Thyroid gland (tissue), 4 donors: ENCODE results near the gene TEX38. TPM values are rescaled to one million over a fixed set of nuclear protein-coding genes. Genes with fewer than 3 reads are reported as not detected.
"Not testable (repeated sequence)": the region's sequence is repeated elsewhere in the genome, so short reads cannot be mapped to it uniquely, and the experiment has no call there.

Source experiments
- DNase-seq, 2 donors: peaks; one replicate each; pipeline ENCODE4 v3.0.0-alpha.2; 2019
- H3K27ac ChIP-seq, 3 donors: fragments of 200-600 bp; sonication (generic); 1 replicate in 2 of 3; 2 replicates in 1 of 3; pipeline ENCODE4 v1.5.1; 2016 to 2019; ENCODE audit warnings: mild to moderate bottlenecking in 1 of 3, moderate library complexity in 1 of 3
- H3K27me3 ChIP-seq: fragments of 200-600 bp; sonication (generic); one replicate; pipeline ENCODE4 v1.5.1; 2019
- H3K36me3 ChIP-seq, 2 donors: fragments of 200-600 bp; sonication (generic); one replicate each; pipeline ENCODE4 v1.5.1; 2016 to 2019
- H3K4me1 ChIP-seq, 2 donors: fragments of 200-600 bp; sonication (generic); one replicate each; pipeline ENCODE4 v1.5.1; 2017 to 2019
- H3K4me3 ChIP-seq, 3 donors: fragments of 200-600 bp; sonication (generic); replicated peaks in 1 of 3; 1 replicate in 2 of 3; 2 replicates in 1 of 3; pipeline ENCODE4 v1.5.1; 2016; ENCODE audit warnings: mild to moderate bottlenecking in 1 of 3
- H3K9me3 ChIP-seq: fragments of 200-600 bp; sonication (generic); one replicate; pipeline ENCODE4 v1.5.1; 2017
- CTCF ChIP-seq, 6 experiments: fragments of 200-600 bp in 3 of 6; fragments of 450-650 bp in 3 of 6; sonication (generic) in 3 of 6; IDR thresholded peaks; one replicate each; pipeline ENCODE4 v1.5.1; 2016 to 2019; ENCODE audit warnings: antibody characterized with exemption in 6 of 6, mild to moderate bottlenecking in 2 of 6, inconsistent platforms in 1 of 6, moderate library complexity in 1 of 6
- POLR2A ChIP-seq, 2 donors: fragments of 450-650 bp; IDR thresholded peaks; one replicate each; pipeline ENCODE4 v1.6.1; 2017; ENCODE audit warnings: antibody characterized with exemption in 2 of 2, mild to moderate bottlenecking in 2 of 2, moderate library complexity in 1 of 2
- WGBS, 2 donors: methylation state at CpG; one replicate each; pipeline ENCODE4 v1.1.5; 2017; 5-methylcytosine and 5-hydroxymethylcytosine counted together
- intact Hi-C: fragments of 100-400 bp; cut with DNase I; formaldehyde crosslinking; loops from one replicate; pipeline ENCODE4 v1.15.1; 2023
- total RNA-seq, 4 donors: library from RNA; depleted of rRNA; stranded (reverse); fragments of >200 nt; gene quantifications; one replicate each; pipeline ENCODE4 v1.2.3, GENCODE V29; 2016

TEX38 gene
- total RNA-seq, 4 donors from 2014 or later, result 2.1 TPM; not detected in 3

- no peak for DNase-seq
- 96 to 99% methylated on average over 2 of the region's 2 CpGs for WGBS, 2 donors
- no peak overlapping the region for H3K27ac ChIP-seq
- H3K4me1 ChIP-seq, result no peaks in the 10 kb centered on the region
- intact Hi-C loops, result no loop called here
- no peaks in the 10 kb centered on the region for H3K27me3 ChIP-seq
- no peak overlapping the region for H3K4me3 ChIP-seq
- H3K9me3 ChIP-seq, result no peaks in the 10 kb centered on the region
- peaks cover 7 to 10% of the 10 kb centered on the region in 2 donors for H3K36me3 ChIP-seq
- TF ChIP-seq POLR2A (IDR thresholded peaks at IDR 0.05), result no peak
- TF ChIP-seq CTCF (IDR thresholded peaks at IDR 0.05), result no peak
Measured at GRCh38 chr1:46649764-46650163, 21.9 kb upstream of the TEX38 start.

GRCh38 chr1:46650491-46650890 is 21.2 kb upstream of the TEX38 start:
- 95 to 98% methylated on average over 3 of the region's 3 CpGs for WGBS, 2 donors
- peaks cover 7 to 15% of the 10 kb centered on the region in 2 donors for H3K36me3 ChIP-seq

GRCh38 chr1:46651152-46651551 is 20.5 kb upstream of the TEX38 start:
- WGBS, 2 donors, result 93 to 94% methylated on average over 2 to 3 of the region's 3 CpGs

More at GRCh38 chr1:46650491-46650890, 21.2 kb upstream of the TEX38 start:
- no peak for DNase-seq
- no peaks in the 10 kb centered on the region for H3K4me1 ChIP-seq
- no peaks in the 10 kb centered on the region for H3K9me3 ChIP-seq
- no peaks in the 10 kb centered on the region for H3K27me3 ChIP-seq
- no peak overlapping the region for H3K27ac ChIP-seq
- no peak for TF ChIP-seq POLR2A (IDR thresholded peaks at IDR 0.05)
- TF ChIP-seq CTCF (IDR thresholded peaks at IDR 0.05), result no peak
- no peak overlapping the region for H3K4me3 ChIP-seq
- intact Hi-C loops, result no loop called here

GRCh38 chr1:46652321-46653100 is 19.1 kb upstream of the TEX38 start:
- DNase-seq, result no peak
- intact Hi-C loops, result no loop called here
- 69 to 81% methylated on average over 6 of the region's 6 CpGs for WGBS, 2 donors
- Histone ChIP-seq H3K9me3 (no peaks in the 10 kb centered on the region), H3K27ac (no peak overlapping the region), H3K27me3 (no peaks in the 10 kb centered on the region), H3K4me3 (no peak overlapping the region), H3K36me3 (peaks cover 7 to 24% of the 10 kb centered on the region in 2 donors), H3K4me1 (no peaks in the 10 kb centered on the region)
- TF ChIP-seq CTCF (IDR thresholded peaks at IDR 0.05), result no peak
- no peak for TF ChIP-seq POLR2A (IDR thresholded peaks at IDR 0.05)

More at GRCh38 chr1:46651152-46651551, 20.5 kb upstream of the TEX38 start:
- H3K36me3 ChIP-seq, result peaks cover 7 to 15% of the 10 kb centered on the region in 2 donors
- DNase-seq, intact Hi-C loops, H3K27me3 ChIP-seq, H3K4me3 ChIP-seq, H3K9me3 ChIP-seq, H3K4me1 ChIP-seq, H3K27ac ChIP-seq: not testable (repeated sequence)

- DNase-seq, result no peak
- no peaks in the 10 kb centered on the region for H3K4me1 ChIP-seq
- no peaks in the 10 kb centered on the region for H3K9me3 ChIP-seq
- H3K36me3 ChIP-seq, result peaks cover 14 to 31% of the 10 kb centered on the region in 2 donors
- intact Hi-C loops, result no loop called here
- H3K27ac ChIP-seq, result no peak overlapping the region
- H3K4me3 ChIP-seq, result no peak overlapping the region
- H3K27me3 ChIP-seq, result no peaks in the 10 kb centered on the region
- TF ChIP-seq CTCF (IDR thresholded peaks at IDR 0.05) (no peak), POLR2A (IDR thresholded peaks at IDR 0.05) (no peak)
- 85 to 98% methylated on average over 2 of the region's 2 CpGs for WGBS, 2 donors
Measured at GRCh38 chr1:46653405-46653958, 18.2 kb upstream of the TEX38 start.
